IPS-18c (cell line): ENCODE measurements around the gene RASL10B.

Source experiments
- H3K4me3 ChIP-seq: 2 replicates; pipeline ENCODE4 v1.7.0; 2013; ENCODE audit warnings: low read depth, mild to moderate bottlenecking, low read length, moderate library complexity; ENCODE audit not compliant: insufficient read depth
- H3K9me3 ChIP-seq: one replicate; pipeline ENCODE4 v1.6.1; 2013; ENCODE audit warnings: mild to moderate bottlenecking, low read length, moderate library complexity; ENCODE audit not compliant: control insufficient read depth, insufficient read depth

RASL10B gene

GRCh38 chr17:35733366-35733765 is 1.9 kb downstream of the RASL10B start:
- Histone ChIP-seq H3K4me3 (no peak overlapping the region), H3K9me3 (no peaks in the 10 kb centered on the region)

- no peak overlapping the region for H3K4me3 ChIP-seq
- no peaks in the 10 kb centered on the region for H3K9me3 ChIP-seq
Observed at GRCh38 chr17:35734396-35734795, 3.0 kb downstream of the RASL10B start.

- no peaks in the 10 kb centered on the region for H3K9me3 ChIP-seq
- H3K4me3 ChIP-seq = no peak overlapping the region
Observed at GRCh38 chr17:35735036-35735805, 3.8 kb downstream of the RASL10B start.

GRCh38 chr17:35736236-35736635 is 4.8 kb downstream of the RASL10B start:
- H3K9me3 ChIP-seq = peaks cover 2% of the 10 kb centered on the region
- no peak overlapping the region for H3K4me3 ChIP-seq

GRCh38 chr17:35738519-35739133 is 7.2 kb downstream of the RASL10B start:
- Histone ChIP-seq H3K9me3 (peaks cover 2% of the 10 kb centered on the region), H3K4me3 (no peak overlapping the region)

DNA sequence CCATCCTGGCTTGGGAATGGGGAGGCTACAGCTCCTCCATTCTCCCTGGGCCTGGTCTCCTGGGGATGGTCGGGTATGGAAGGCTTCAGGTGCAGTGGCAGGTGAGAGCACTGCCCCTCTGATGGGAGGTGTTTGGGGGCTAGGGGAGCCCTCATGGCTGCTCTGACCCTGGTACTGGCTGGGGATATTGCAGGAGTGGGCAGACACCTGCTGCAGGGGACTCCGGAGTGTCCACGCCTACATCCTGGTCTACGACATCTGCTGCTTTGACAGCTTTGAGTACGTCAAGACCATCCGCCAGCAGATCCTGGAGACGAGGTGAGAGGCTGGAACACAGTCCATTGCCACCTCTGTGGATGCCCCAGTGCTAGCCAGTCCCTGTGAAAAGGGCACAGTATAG is 8.8 kb downstream of the RASL10B start:
- peaks cover 2% of the 10 kb centered on the region for H3K9me3 ChIP-seq
- H3K4me3 ChIP-seq = no peak overlapping the region

DNA sequence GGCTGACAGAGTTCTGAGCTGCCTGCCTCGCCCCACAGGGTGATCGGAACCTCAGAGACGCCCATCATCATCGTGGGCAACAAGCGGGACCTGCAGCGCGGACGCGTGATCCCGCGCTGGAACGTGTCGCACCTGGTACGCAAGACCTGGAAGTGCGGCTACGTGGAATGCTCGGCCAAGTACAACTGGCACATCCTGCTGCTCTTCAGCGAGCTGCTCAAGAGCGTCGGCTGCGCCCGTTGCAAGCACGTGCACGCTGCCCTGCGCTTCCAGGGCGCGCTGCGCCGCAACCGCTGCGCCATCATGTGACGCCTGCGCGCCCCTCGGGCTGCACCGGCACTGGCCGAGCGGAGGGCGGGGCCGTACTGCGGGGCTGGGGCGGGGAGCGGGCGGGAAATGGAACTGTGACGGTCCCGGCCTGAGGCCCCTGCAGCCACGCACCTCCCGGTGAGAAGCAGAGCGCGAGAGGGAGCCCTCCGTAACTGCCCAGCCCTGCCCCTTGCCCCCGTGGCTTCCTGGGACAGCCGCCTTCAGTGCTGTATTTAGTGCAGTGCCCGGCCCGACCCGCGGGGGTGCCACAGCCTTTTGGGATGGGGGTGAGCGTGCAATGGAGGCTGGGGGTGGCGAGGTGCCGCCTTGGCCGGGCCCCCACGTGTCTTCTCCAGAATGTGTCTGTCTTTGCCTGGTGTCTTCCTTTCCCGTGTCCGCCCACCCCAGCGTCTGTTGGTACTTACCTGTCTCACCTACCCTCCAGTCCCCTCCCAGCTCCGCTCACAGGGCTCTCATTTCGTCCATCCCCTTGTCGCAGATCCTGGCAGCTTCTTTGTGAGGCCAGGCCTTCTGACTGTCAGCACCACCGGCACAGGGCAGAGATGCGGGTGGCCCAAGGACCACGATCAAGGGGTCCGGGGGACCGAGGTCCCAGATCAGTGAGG is 9.8 kb downstream of the RASL10B start:
- H3K4me3 ChIP-seq = peak overlapping the region; percentile 28
- peaks cover 2% of the 10 kb centered on the region for H3K9me3 ChIP-seq

- peaks cover 2% of the 10 kb centered on the region for H3K9me3 ChIP-seq
Observed at GRCh38 chr17:35742496-35742895, 11.1 kb downstream of the RASL10B start.

GRCh38 chr17:35742896-35743477 is 11.5 kb downstream of the RASL10B start:
- Histone ChIP-seq H3K9me3 (peaks cover 2% of the 10 kb centered on the region), H3K4me3 (no peak overlapping the region)

More at GRCh38 chr17:35742496-35742895, 11.1 kb downstream of the RASL10B start:
- H3K4me3 ChIP-seq = no peak overlapping the region

DNA sequence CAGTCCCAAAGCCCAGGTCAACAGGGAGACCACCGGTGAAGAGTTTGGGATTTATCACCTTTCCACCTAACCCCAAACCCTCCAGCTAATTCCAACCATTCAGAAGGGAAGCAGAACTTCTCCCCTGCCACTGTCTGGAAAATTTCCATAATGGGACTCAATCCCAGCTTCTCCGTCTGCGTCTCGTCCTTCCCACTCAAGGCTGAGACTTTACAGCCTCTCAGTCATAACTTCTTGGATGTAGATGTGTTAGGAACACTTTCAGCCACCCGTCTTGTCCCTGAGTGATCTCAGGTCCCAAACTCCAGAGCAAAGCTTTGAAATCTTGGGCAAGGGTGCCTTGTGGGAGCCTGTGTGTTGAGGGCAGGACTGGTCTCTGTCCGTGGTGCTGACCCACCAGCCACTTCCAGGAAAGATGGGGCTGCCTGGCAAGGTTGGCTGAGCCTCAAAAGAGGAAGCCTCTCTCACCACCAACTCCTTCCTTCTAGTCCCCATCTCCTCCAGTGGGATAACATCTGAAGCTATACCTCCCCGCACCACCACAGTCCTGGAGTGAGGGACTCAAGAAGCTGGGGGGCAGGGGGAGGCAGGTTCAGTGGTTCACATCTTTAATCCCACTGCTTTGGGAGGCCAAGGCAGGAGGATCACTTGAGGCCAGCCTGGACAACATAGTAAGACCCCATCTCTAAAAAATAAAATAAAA is 12.3 kb downstream of the RASL10B start:
- peaks cover 2% of the 10 kb centered on the region for H3K9me3 ChIP-seq
- no peak overlapping the region for H3K4me3 ChIP-seq

DNA sequence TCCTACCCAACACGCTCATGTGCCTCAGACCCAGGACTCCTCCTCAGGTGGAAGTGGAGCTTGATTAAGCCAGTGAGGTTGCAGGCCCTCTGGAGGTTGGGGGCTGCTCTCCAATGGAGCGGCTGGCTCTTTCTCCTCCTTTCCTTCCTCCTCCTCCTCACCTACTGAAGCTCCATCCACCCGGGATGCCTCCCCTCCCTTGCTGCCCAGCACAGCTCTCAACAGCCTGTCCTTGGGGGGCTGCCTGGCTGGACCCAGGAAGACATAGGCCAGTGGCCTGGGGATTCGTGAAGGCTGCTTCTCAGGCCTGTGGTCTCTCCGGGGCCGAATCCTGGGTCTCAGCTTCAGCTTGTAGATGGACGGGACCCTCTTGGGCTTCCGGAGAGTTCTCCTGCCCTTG is 13.4 kb downstream of the RASL10B start:
- peaks cover 2% of the 10 kb centered on the region for H3K9me3 ChIP-seq
- H3K4me3 ChIP-seq = no peak overlapping the region

- peaks cover 2% of the 10 kb centered on the region for H3K9me3 ChIP-seq
Observed at GRCh38 chr17:35745246-35745645, 13.8 kb downstream of the RASL10B start.

DNA sequence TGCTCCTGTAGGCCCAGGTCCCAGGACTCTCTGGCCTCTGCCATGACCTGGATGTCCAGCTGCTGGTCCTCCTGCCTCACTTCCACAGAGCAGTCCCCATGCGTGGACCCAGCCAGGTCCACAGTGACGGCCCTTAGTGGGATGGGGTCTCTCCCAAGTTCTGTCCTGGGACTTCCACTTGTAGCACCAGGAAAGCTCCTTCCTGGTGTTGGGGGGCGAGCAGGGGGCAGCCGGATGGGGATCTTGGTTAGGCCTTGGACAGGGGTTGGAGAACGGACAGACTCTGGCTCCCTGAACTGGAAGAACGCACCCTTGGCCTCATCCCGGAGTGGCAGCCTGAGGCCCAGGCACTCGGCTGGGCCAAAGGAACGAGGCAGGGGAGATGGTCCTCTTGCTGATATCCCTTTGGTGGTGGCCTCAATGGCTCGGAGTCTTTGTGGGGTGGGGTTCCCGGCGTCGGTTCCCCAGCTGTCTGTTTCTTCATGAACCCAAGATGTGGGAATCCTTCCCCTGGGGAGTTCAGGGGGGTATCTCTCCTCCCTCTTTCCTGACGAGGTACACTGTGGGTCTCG is 14.4 kb downstream of the RASL10B start:
- Histone ChIP-seq H3K9me3 (no peaks in the 10 kb centered on the region), H3K4me3 (no peak overlapping the region)

More at GRCh38 chr17:35745246-35745645, 13.8 kb downstream of the RASL10B start:
- H3K4me3 ChIP-seq = no peak overlapping the region

- Histone ChIP-seq H3K9me3 (no peaks in the 10 kb centered on the region), H3K4me3 (no peak overlapping the region)
Observed at GRCh38 chr17:35747540-35748017, 16.1 kb downstream of the RASL10B start.

GRCh38 chr17:35748341-35748841 is 17.0 kb downstream of the RASL10B start:
- Histone ChIP-seq H3K9me3 (no peaks in the 10 kb centered on the region), H3K4me3 (no peak overlapping the region)

DNA sequence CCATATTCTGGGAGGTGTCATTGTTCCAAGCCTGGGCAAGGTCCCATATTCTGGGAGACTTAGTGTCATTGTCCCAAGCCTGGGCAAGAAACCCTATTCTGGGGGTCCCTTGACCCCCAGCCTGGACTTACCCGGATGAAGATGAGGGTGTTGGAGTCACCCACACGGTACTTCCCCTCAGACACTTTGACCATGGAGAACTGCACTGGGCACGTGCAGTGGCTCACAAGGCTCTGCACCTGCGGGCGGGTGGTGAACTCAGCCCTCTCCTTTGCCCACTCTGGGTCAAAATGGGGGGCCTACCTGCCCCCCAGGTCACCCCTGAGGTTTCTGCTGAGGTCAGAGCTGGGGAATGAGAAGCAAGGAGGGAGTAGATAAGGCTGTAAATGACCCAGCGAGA is 17.5 kb downstream of the RASL10B start:
- no peaks in the 10 kb centered on the region for H3K9me3 ChIP-seq

More for the DNA sequence above, 17.5 kb downstream of the RASL10B start:
- no peak overlapping the region for H3K4me3 ChIP-seq
